RWPE2 (cell line): ENCODE measurements around the gene BICDL2.

ENCODE experiments used
- ATAC-seq: fragments of 200-7000 bp; cut with Tn5 transposase; 3 replicates; pipeline ENCODE4 v1.9.1; 2021; ENCODE audit warnings: low read depth
- DNase-seq: peaks from one replicate; pipeline ENCODE4 v3.0.0-alpha.2; 2020; ENCODE audit warnings: low spot score
- H3K27ac ChIP-seq: fragments of 450-650 bp; 2 replicates; pipeline ENCODE4 v1.5.1; 2017; ENCODE audit warnings: mild to moderate bottlenecking; ENCODE audit not compliant: poor library complexity, severe bottlenecking
- H3K27me3 ChIP-seq: fragments of 250-450 bp; sonication (Bioruptor Pico); 2 replicates; pipeline ENCODE4 v1.5.1; 2021; ENCODE audit warnings: mild to moderate bottlenecking, moderate library complexity; ENCODE audit not compliant: insufficient read depth, poor library complexity, severe bottlenecking
- H3K36me3 ChIP-seq: fragments of 250-450 bp; sonication (Bioruptor Pico); 2 replicates; pipeline ENCODE4 v1.5.1; 2020; ENCODE audit warnings: low read depth, mild to moderate bottlenecking, moderate library complexity
- H3K4me1 ChIP-seq: fragments of 250-450 bp; sonication (Bioruptor Pico); 2 replicates; pipeline ENCODE4 v1.5.1; 2021; ENCODE audit warnings: mild to moderate bottlenecking, moderate library complexity; ENCODE audit not compliant: insufficient read depth, poor library complexity, severe bottlenecking
- H3K4me3 ChIP-seq: fragments of 250-450 bp; sonication (Bioruptor Pico); 2 replicates; pipeline ENCODE4 v1.5.1; 2021; ENCODE audit warnings: mild to moderate bottlenecking, moderate library complexity; ENCODE audit not compliant: severe bottlenecking
- H3K9me3 ChIP-seq: fragments of 250-450 bp; sonication (Bioruptor Pico); 2 replicates; pipeline ENCODE4 v1.5.1; 2021; ENCODE audit warnings: mild to moderate bottlenecking, moderate library complexity; ENCODE audit not compliant: severe bottlenecking
- CTCF ChIP-seq: fragments of 450-650 bp; IDR thresholded peaks from one replicate; pipeline ENCODE4 v1.5.1; 2017; ENCODE audit warnings: mild to moderate bottlenecking, moderate library complexity; ENCODE audit not compliant: poor library complexity, severe bottlenecking

Gene BICDL2

GRCh38 chr16:3044708-3045107 is 8.0 kb upstream of the BICDL2 start:
- Histone ChIP-seq H3K27ac (no peak overlapping the region), H3K9me3 (no peaks in the 10 kb centered on the region), H3K36me3 (no peaks in the 10 kb centered on the region), H3K4me1 (no peaks in the 10 kb centered on the region), H3K27me3 (peaks cover 33% of the 10 kb centered on the region), H3K4me3 (no peak overlapping the region)
- no peak for TF ChIP-seq CTCF
- DNase-seq (no peak), ATAC-seq (no peak)

- TF ChIP-seq CTCF, result no peak
- no peak overlapping the region for H3K27ac ChIP-seq
- no peak overlapping the region for H3K4me3 ChIP-seq
- DNase-seq (no peak), ATAC-seq (no peak)
- peaks cover 31% of the 10 kb centered on the region for H3K27me3 ChIP-seq
- H3K36me3 ChIP-seq, result no peaks in the 10 kb centered on the region
- H3K9me3 ChIP-seq, result no peaks in the 10 kb centered on the region
- no peaks in the 10 kb centered on the region for H3K4me1 ChIP-seq
Observed at GRCh38 chr16:3042376-3042775, 5.6 kb upstream of the BICDL2 start.

GRCh38 chr16:3038896-3039295 is 2.2 kb upstream of the BICDL2 start:
- no peaks in the 10 kb centered on the region for H3K9me3 ChIP-seq
- no peak for ATAC-seq

GRCh38 chr16:3038256-3038655 is 1.5 kb upstream of the BICDL2 start:
- H3K9me3 ChIP-seq, result no peaks in the 10 kb centered on the region
- ATAC-seq, result peak; percentile 66
- no peak for TF ChIP-seq CTCF
- DNase-seq, result no peak
- no peaks in the 10 kb centered on the region for H3K4me1 ChIP-seq
- H3K27ac ChIP-seq, result no peak overlapping the region
- peaks cover 29% of the 10 kb centered on the region for H3K27me3 ChIP-seq
- no peak overlapping the region for H3K4me3 ChIP-seq
- no peaks in the 10 kb centered on the region for H3K36me3 ChIP-seq

More at GRCh38 chr16:3038896-3039295, 2.2 kb upstream of the BICDL2 start:
- H3K4me3 ChIP-seq, result no peak overlapping the region
- TF ChIP-seq CTCF, result no peak
- H3K27me3 ChIP-seq, result peaks cover 27% of the 10 kb centered on the region
- no peak for DNase-seq
- H3K4me1 ChIP-seq, result no peaks in the 10 kb centered on the region
- no peak overlapping the region for H3K27ac ChIP-seq
- H3K36me3 ChIP-seq, result no peaks in the 10 kb centered on the region

GRCh38 chr16:3035972-3036725 is 595 bp downstream of the BICDL2 start:
- Histone ChIP-seq H3K27ac (no peak overlapping the region), H3K9me3 (no peaks in the 10 kb centered on the region), H3K4me1 (no peaks in the 10 kb centered on the region), H3K36me3 (no peaks in the 10 kb centered on the region), H3K27me3 (peaks cover 34% of the 10 kb centered on the region), H3K4me3 (peak overlapping the region; percentile 24)
- DNase-seq (no peak), ATAC-seq (no peak)
- TF ChIP-seq CTCF, result no peak
